MG63 (cell line): ENCODE measurements around the gene LAMA2. TPM values are rescaled to one million over a fixed set of nuclear protein-coding genes. Genes with fewer than 3 reads are reported as not detected.

Experiments
- DNase-seq: peaks from one replicate; pipeline ENCODE4 v3.0.0-alpha.2; 2020
- H3K27me3 ChIP-seq: fragments of 250-450 bp; sonication (Bioruptor Pico); 2 replicates; pipeline ENCODE4 v1.5.1; 2020; ENCODE audit warnings: mild to moderate bottlenecking, moderate library complexity
- H3K36me3 ChIP-seq: fragments of 250-450 bp; sonication (Bioruptor Pico); 2 replicates; pipeline ENCODE4 v1.5.1; 2020; ENCODE audit warnings: mild to moderate bottlenecking, moderate library complexity
- H3K4me3 ChIP-seq: fragments of 250-450 bp; sonication (Bioruptor Pico); 2 replicates; pipeline ENCODE4 v1.5.1; 2020; ENCODE audit warnings: mild to moderate bottlenecking, moderate library complexity
- H3K9me3 ChIP-seq: fragments of 250-450 bp; sonication (Bioruptor Pico); 2 replicates; pipeline ENCODE4 v1.5.1; 2020; ENCODE audit warnings: mild to moderate bottlenecking, moderate library complexity
- total RNA-seq: library from RNA; depleted of rRNA; stranded (reverse); fragments of >200 nt; shearing (Covaris generic); gene quantifications from 2 replicates; pipeline ENCODE4 v1.2.3, GENCODE V29; 2014; ENCODE audit warnings: low replicate concordance

Gene LAMA2
- total RNA-seq, 1 experiment from 2014 or later, result 8.5 TPM

DNA sequence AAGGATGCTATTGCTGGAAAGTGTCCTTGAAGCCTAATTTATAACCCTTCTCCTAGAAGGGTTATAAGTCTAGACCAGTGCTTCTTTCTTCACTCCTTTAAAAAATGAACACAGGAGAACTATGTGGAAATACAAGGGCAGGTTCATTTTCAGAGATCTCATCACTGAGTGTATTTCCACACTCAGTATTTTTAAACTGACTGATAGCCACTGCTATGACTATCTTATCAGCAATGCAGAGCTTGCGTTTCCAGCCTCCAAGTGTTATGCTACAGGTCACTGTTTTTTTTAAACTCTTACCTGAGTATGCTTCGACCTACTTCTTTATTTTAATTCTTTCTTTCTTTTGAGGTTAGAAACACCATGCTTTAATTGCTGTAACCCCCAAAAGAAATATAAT, 508.0 kb downstream of the LAMA2 start:
- DNase-seq, result no peak
- H3K9me3 ChIP-seq, result no peaks in the 10 kb centered on the region
- H3K36me3 ChIP-seq, result no peaks in the 10 kb centered on the region
- H3K4me3 ChIP-seq, result no peak overlapping the region
- no peaks in the 10 kb centered on the region for H3K27me3 ChIP-seq

- Histone ChIP-seq H3K36me3 (no peaks in the 10 kb centered on the region), H3K27me3 (no peaks in the 10 kb centered on the region), H3K9me3 (no peaks in the 10 kb centered on the region), H3K4me3 (no peak overlapping the region)
- DNase-seq, result no peak
Measured at GRCh38 chr6:129393654-129394053, 510.7 kb downstream of the LAMA2 start.

DNA sequence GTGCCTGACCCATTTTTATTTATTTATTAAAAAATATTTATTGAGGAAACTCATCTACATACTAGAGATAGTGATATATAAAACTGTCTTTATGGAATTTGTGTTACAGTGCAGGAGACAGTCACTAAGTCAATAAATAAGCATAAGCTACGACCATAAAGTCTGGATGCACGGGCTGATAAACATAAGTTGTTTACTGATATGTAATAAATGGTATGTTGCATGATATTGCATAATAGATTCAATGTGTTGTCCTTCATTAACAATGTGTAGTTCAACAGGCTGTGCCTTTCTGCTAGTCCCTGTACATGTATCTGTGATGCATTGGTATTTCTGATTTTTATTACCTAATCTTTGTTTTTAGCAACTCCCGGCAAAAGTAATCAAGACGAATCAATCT, 515.8 kb downstream of the LAMA2 start:
- DNase-seq, result no peak
- H3K27me3 ChIP-seq, result no peaks in the 10 kb centered on the region
- no peak overlapping the region for H3K4me3 ChIP-seq
- no peaks in the 10 kb centered on the region for H3K36me3 ChIP-seq
- H3K9me3 ChIP-seq, result no peaks in the 10 kb centered on the region

- Histone ChIP-seq H3K27me3 (no peaks in the 10 kb centered on the region), H3K4me3 (no peak overlapping the region), H3K9me3 (no peaks in the 10 kb centered on the region), H3K36me3 (no peaks in the 10 kb centered on the region)
- DNase-seq, result peak; percentile 45
Measured at GRCh38 chr6:129402244-129402643, 519.3 kb downstream of the LAMA2 start.

DNA sequence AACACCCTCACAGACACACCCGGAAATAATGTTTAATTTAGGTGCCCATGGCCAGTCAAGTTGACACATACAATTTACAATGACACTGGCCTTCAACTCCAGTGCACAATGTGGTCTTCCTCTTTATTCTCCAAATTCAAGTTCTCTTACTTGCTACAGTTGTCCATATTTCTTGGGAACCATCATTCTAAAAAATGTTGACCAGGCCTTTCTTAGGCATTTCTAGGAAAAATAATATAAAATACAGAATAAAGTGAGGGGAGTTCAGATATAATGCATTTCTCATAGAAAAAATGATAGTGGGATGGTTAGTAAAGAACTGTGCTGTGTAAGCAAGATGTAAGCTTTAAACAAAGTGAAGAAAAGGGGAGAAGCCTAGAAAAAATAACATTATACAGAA, 528.2 kb downstream of the LAMA2 start:
- H3K27me3 ChIP-seq, result no peaks in the 10 kb centered on the region
- H3K4me3 ChIP-seq, result no peak overlapping the region
- H3K36me3 ChIP-seq, result no peaks in the 10 kb centered on the region
- H3K9me3 ChIP-seq, result no peaks in the 10 kb centered on the region
- no peak for DNase-seq

- Histone ChIP-seq H3K36me3 (no peaks in the 10 kb centered on the region), H3K4me3 (no peak overlapping the region), H3K27me3 (no peaks in the 10 kb centered on the region), H3K9me3 (no peaks in the 10 kb centered on the region)
- peak; percentile 91 for DNase-seq
Measured at GRCh38 chr6:129416337-129416990, 533.5 kb downstream of the LAMA2 start.

GRCh38 chr6:129417416-129418086, 534.6 kb downstream of the LAMA2 start:
- DNase-seq, result no peak
- H3K36me3 ChIP-seq, result no peaks in the 10 kb centered on the region
- H3K4me3 ChIP-seq, result no peak overlapping the region
- no peaks in the 10 kb centered on the region for H3K9me3 ChIP-seq
- no peaks in the 10 kb centered on the region for H3K27me3 ChIP-seq

- H3K36me3 ChIP-seq, result no peaks in the 10 kb centered on the region
- DNase-seq, result no peak
- no peak overlapping the region for H3K4me3 ChIP-seq
- no peaks in the 10 kb centered on the region for H3K9me3 ChIP-seq
- H3K27me3 ChIP-seq, result no peaks in the 10 kb centered on the region
Measured at GRCh38 chr6:129419324-129419723, 536.4 kb downstream of the LAMA2 start.

- no peak for DNase-seq
- Histone ChIP-seq H3K9me3 (no peaks in the 10 kb centered on the region), H3K36me3 (no peaks in the 10 kb centered on the region), H3K4me3 (no peak overlapping the region), H3K27me3 (no peaks in the 10 kb centered on the region)
Measured at GRCh38 chr6:129426343-129426742, 543.4 kb downstream of the LAMA2 start.

DNA sequence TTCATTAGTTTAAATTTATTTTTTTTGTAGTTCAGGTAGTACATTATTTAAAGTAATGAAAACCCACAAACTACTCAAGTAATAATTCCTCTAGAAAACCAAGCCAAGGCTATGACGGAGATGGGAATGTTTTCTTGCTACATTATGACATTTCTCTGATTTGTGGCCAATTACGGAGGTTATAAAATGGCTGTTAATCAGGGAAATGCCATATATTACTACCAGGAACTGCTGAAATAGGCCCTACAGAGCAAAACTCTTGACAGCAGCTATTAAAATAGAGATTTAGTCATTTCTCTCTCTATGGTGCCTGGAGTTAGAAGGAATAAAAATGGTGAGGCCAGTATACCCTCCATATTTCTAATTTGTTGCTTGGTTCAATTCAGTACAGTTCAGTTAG, 547.0 kb downstream of the LAMA2 start:
- no peaks in the 10 kb centered on the region for H3K36me3 ChIP-seq
- DNase-seq, result no peak
- H3K27me3 ChIP-seq, result no peaks in the 10 kb centered on the region
- no peaks in the 10 kb centered on the region for H3K9me3 ChIP-seq
- H3K4me3 ChIP-seq, result no peak overlapping the region

DNA sequence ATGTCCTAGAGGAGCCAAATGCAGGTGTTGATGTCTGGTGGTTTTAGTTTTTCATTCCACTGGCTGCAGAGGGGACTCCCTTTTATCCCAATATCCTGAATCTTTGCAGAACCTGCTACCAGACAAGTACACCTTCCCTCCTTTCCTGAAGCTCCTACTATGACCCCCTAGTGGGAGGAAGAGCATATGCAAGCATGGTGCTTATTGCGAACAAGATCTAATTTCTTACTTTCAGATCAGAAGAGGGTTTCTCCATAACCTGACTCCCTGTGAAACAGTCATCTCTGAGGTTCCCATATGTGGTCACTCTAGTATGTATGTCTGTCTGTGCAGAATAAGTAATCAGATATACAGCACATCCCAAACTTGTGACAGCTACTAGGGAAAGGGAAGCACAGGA, 549.8 kb downstream of the LAMA2 start:
- Histone ChIP-seq H3K4me3 (no peak overlapping the region), H3K27me3 (no peaks in the 10 kb centered on the region), H3K9me3 (no peaks in the 10 kb centered on the region), H3K36me3 (no peaks in the 10 kb centered on the region)
- no peak for DNase-seq

DNA sequence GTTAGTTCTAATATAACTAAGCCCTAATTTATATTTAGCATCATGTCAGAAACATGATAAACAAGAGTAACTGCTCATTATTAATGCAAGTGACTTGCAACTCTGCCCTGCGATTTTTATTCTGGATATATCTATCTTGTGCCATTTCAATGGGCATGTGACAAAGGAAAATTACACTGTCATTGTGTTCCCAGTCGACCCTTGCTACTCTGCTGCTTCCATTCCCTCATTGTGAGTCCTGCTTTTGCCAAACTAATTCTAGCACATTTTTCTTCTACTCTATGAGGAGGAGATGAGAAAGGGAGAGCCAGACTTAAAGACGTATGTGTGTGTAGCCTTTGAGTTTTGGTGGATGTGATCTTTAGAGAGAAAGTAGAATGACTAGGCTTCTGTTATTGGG, 551.2 kb downstream of the LAMA2 start:
- DNase-seq, result no peak
- no peak overlapping the region for H3K4me3 ChIP-seq
- no peaks in the 10 kb centered on the region for H3K9me3 ChIP-seq
- H3K27me3 ChIP-seq, result no peaks in the 10 kb centered on the region
- no peaks in the 10 kb centered on the region for H3K36me3 ChIP-seq

- H3K27me3 ChIP-seq, result no peaks in the 10 kb centered on the region
- DNase-seq, result peak; percentile 27
- no peaks in the 10 kb centered on the region for H3K36me3 ChIP-seq
- no peaks in the 10 kb centered on the region for H3K9me3 ChIP-seq
- no peak overlapping the region for H3K4me3 ChIP-seq
Measured at GRCh38 chr6:129440691-129441090, 557.8 kb downstream of the LAMA2 start.

GRCh38 chr6:129444683-129445082, 561.7 kb downstream of the LAMA2 start:
- H3K9me3 ChIP-seq, result no peaks in the 10 kb centered on the region
- H3K36me3 ChIP-seq, result no peaks in the 10 kb centered on the region
- no peak overlapping the region for H3K4me3 ChIP-seq
- no peaks in the 10 kb centered on the region for H3K27me3 ChIP-seq
- no peak for DNase-seq

GRCh38 chr6:129446272-129447197, 563.6 kb downstream of the LAMA2 start:
- Histone ChIP-seq H3K4me3 (no peak overlapping the region), H3K27me3 (no peaks in the 10 kb centered on the region), H3K9me3 (no peaks in the 10 kb centered on the region), H3K36me3 (no peaks in the 10 kb centered on the region)
- DNase-seq, result no peak

GRCh38 chr6:129447198-129447565, 564.2 kb downstream of the LAMA2 start:
- no peak for DNase-seq
- no peaks in the 10 kb centered on the region for H3K36me3 ChIP-seq

GRCh38 chr6:129448965-129449364, 566.0 kb downstream of the LAMA2 start:
- no peaks in the 10 kb centered on the region for H3K27me3 ChIP-seq
- no peak overlapping the region for H3K4me3 ChIP-seq
- H3K9me3 ChIP-seq, result no peaks in the 10 kb centered on the region
- DNase-seq, result no peak
- no peaks in the 10 kb centered on the region for H3K36me3 ChIP-seq

More at GRCh38 chr6:129447198-129447565, 564.2 kb downstream of the LAMA2 start:
- H3K4me3 ChIP-seq, result no peak overlapping the region
- H3K9me3 ChIP-seq, result no peaks in the 10 kb centered on the region
- no peaks in the 10 kb centered on the region for H3K27me3 ChIP-seq
